Right lobe of liver (tissue), 4 donors: ENCODE results near the gene DIAPH2.

Experiments used
- POLR2A ChIP-seq: fragments of 450-650 bp; IDR thresholded peaks from one replicate; pipeline ENCODE4 v1.6.1; 2017; ENCODE audit warnings: antibody characterized with exemption, mild to moderate bottlenecking
- TF ChIP-seq, protein P1 (sequence below), 4 donors: fragments of 200-600 bp in 3 of 4; fragments of 450-650 bp in 1 of 4; IDR thresholded peaks; one replicate each; pipeline versions ENCODE4 v1.5.1 to v1.8.0; 2016 to 2022; ENCODE audit warnings: antibody characterized with exemption in 4 of 4, mild to moderate bottlenecking in 2 of 4
- donor health status: DM: no; HTN: no; CAD: no.
- donor health status: DM: no; HTN: no; CAD: no.
- donor health status: DM: no; HTN: yes; CAD: no.

DNA sequence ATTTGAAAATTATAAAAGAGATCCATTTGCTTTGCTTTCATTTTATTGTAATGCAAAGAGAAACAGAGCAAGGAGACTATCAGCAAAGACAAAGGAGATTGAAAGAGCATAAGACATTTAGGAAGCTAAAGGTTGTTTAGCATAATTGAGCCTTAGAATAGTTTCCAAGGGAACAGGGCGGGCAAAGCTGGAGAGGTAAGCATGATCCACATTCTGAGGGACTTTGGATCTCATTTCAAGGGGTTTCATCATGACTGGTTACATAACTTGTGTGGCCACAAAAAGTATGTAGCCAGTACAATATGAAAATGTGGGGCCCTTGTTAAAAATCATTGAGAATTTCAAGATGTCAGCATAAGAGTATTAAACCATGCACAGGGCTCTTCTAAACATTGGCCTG, 605.6 kb downstream of the DIAPH2 start:
- TF ChIP-seq, protein P1, sequence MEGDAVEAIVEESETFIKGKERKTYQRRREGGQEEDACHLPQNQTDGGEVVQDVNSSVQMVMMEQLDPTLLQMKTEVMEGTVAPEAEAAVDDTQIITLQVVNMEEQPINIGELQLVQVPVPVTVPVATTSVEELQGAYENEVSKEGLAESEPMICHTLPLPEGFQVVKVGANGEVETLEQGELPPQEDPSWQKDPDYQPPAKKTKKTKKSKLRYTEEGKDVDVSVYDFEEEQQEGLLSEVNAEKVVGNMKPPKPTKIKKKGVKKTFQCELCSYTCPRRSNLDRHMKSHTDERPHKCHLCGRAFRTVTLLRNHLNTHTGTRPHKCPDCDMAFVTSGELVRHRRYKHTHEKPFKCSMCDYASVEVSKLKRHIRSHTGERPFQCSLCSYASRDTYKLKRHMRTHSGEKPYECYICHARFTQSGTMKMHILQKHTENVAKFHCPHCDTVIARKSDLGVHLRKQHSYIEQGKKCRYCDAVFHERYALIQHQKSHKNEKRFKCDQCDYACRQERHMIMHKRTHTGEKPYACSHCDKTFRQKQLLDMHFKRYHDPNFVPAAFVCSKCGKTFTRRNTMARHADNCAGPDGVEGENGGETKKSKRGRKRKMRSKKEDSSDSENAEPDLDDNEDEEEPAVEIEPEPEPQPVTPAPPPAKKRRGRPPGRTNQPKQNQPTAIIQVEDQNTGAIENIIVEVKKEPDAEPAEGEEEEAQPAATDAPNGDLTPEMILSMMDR (IDR thresholded peaks at IDR 0.05), result no peak
- no peak for TF ChIP-seq POLR2A
